G401 (cell line): ENCODE data around the gene AVPR2. TPM values are rescaled to one million over a fixed set of nuclear protein-coding genes. Genes with fewer than 3 reads are reported as not detected.
A peak's percentile ranks its signal among the peaks of the same experiment; 100 is the strongest.

Experiments used
- DNase-seq: peaks from one replicate; pipeline ENCODE4 v3.0.0-alpha.2; 2015; ENCODE audit warnings: low spot score
- in situ Hi-C: cut with HindIII; loops from 2 replicates; pipeline ENCODE4 v1.10.0; 2016; ENCODE audit warnings: low sequenced_read_pairs, mixed read lengths
- total RNA-seq: library from RNA; depleted of rRNA; stranded (reverse); fragments of >200 nt; shearing (Covaris generic); gene quantifications from 2 replicates; pipeline ENCODE4 v1.2.3, GENCODE V29; 2014

The AVPR2 gene
- total RNA-seq, 1 experiment from 2014 or later, result not detected

- no peak for DNase-seq
- in situ Hi-C loops, result no loop called here
These were observed 21.2 kb upstream of the AVPR2 start for GRCh38 chrX:153883163-153883843.

DNA sequence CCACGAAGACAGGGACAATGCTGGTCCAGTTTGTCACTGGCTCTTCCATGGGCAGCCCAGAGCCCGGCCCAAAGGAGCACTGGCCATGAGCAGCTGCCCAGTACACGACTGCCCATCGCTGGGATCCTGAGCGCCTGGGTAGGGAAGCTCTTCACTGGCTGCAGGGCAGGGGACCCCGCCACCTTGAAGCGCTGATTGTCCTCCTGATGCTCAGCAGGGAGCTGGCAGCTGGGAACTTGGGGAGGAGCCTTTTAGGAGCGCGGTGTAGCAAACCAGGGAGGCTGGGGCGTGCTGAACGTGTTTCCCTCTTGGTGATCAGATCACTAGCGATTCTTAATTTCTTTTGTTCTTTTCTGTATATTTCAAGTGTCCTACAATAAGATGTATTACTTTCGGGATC lies 20.3 kb upstream of the AVPR2 start:
- in situ Hi-C loops, result no loop called here
- DNase-seq, result no peak

DNA sequence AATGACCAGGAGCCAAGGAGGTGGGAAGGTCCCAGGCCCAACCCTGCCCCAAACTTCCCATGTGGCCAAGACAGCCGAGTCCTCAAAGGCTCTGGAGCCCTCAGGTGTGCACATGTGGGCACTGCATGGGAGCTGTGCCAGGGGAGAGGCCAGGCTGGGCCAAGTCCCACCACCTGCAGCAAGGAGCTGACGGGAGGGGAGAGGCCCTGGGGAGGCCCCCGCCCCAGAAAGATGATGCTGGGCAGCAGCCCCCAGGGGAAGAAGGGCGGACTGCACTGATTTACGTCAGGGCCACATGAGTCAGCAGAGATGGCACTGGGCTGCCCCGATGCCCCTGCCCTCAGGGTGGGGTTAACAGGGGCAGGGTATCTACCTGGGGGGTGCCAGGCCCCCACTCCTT lies 19.9 kb upstream of the AVPR2 start:
- peak; percentile 2 for DNase-seq
- in situ Hi-C loops, result no loop called here

GRCh38 chrX:153885208-153885787 lies 19.2 kb upstream of the AVPR2 start:
- DNase-seq, result peak; percentile 21
- in situ Hi-C loops, result no loop called here

DNA sequence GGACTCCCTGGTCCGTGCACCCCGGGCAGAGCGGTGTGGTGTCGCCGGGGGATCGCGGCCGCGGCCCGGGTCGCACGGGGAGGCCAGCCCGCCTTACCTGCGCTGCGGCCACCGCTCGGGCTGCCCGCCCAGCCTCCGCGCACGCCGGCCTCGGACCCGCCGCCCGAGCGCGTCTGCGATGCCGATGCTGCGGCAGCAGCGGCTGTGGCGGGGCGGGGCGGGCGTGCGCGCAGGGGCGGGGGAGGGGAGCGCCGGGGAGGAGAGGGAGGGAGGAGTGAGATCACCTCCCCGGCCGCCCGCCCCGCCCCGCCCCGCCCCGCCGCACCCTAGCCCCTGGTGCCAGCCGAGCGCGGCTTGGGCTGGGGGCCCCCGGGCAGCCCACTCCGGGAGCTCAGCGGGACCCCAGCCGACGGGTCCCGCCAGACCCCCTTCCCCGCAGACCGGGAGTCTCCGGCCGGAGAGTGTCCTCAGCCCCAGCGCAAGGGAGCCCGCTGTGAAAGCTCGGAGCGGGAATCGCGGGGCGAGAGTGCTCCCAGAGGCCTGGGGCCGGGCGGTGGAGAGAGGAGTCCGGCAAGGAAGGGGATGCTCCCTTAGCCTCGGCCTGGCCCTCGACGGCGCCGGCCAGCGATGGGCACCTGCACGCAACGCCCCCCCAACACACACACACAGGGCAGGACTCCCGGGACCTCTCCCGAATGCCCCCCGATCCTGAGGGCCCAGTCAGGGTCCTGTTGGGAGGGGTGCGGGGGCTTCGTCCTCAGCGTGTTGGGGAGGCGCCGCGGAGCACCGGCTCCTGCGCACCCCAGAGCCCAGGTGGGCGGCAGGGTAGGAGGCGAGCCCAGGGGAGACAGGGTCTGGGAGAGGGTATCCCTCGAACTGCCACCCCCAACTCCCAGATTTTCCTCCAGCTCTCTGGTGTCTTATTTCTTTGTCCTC lies 18.2 kb upstream of the AVPR2 start, which contains the start of gene L1CAM:
Gene L1CAM (minus strand): TSS at position 206 of the 936 bp plus-strand sequence. CDS start 10,337 bp downstream, outside the sequence.
- peak; percentile 53 for DNase-seq
- in situ Hi-C loops, result no loop called here

DNA sequence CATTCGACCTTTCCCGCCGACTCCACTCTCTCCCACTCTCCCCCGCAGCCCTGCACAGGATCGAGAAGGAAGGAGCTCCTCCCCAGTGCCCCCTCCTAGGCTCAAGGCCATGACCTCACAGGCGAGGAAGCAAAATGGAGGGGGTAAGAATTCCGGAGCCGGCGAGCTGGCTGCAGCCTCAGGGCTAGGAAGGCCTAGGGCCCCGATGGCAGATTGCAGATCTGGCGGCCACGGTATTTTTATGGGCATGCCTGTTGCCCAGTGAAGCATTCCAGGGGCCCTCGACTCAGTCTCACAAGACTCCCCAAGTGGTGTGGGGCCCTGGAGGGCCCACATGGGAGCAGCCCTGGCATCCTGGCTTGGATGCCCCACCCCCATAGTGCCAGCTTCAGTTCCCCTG lies 17.6 kb upstream of the AVPR2 start:
- in situ Hi-C loops, result no loop called here
- DNase-seq, result peak; percentile 31

DNA sequence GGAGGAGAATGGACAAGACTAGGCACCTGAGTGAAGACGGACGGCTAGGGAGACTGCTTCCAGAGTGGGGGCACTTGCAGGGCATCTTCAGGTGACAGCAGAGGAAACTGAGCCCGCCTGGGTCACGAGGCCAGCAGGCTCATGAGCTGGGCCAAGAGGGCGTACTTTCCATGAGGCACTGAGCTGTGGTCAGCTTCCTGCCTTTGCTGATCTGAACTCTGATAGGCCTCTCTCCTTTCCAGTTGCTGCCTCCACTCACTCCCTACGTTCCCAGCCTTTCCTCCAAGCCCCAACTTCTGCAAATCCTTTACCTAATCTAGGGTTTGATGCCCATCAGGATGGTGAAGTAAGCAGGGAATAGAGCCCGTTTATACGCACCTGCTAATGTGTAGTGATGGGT lies 17.1 kb upstream of the AVPR2 start:
- in situ Hi-C loops, result no loop called here
- peak; percentile 6 for DNase-seq

- DNase-seq, result no peak
- in situ Hi-C loops, result no loop called here
These were observed 16.1 kb upstream of the AVPR2 start for GRCh38 chrX:153888344-153888743.

DNA sequence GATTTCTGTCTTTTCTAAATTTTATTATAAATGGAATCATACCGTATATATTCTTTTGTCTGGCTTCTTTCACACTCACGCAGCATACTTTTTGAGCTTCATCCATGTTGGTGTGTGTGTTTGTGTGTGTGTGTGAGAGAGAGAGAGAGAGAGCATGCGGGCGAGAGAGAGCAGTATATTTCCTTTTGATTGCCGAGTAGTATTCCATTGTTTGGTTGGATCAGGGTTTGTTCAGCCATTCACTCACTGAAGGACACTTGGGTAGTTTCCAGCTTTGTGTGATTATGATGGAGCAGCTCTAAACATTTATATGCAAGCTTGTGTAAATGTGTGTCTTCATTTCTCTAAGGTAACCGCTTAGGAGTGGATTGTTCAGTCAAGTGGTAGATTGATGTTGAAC lies 15.3 kb upstream of the AVPR2 start:
- no peak for DNase-seq
- in situ Hi-C loops, result no loop called here

- peak; percentile 45 for DNase-seq
- in situ Hi-C loops, result no loop called here
These were observed 6.6 kb upstream of the AVPR2 start for GRCh38 chrX:153897899-153898298.

GRCh38 chrX:153900831-153901752 lies 3.4 kb upstream of the AVPR2 start:
- DNase-seq, result peak; percentile 55
- in situ Hi-C loops, result no loop called here

DNA sequence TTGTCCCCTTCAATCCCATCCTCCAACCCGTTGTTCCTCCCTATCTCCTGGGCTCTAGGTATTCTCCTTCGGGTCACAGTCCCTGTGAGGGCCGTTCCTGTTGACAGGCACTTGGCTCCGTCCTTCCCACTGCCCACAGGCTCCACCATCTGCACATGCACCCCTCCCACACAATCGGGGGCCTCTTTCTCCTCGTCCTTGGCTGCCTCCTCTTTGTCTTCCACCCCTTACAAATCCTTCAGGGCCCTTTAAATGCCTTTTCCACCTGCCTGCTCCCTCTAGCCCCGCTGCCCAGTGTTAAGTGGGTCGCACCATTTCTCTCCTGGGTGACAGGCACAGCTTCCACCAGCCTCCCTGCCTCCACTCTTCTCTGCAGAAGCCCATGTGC lies 2.7 kb upstream of the AVPR2 start:
- peak; percentile 47 for DNase-seq
- in situ Hi-C loops, result no loop called here

DNA sequence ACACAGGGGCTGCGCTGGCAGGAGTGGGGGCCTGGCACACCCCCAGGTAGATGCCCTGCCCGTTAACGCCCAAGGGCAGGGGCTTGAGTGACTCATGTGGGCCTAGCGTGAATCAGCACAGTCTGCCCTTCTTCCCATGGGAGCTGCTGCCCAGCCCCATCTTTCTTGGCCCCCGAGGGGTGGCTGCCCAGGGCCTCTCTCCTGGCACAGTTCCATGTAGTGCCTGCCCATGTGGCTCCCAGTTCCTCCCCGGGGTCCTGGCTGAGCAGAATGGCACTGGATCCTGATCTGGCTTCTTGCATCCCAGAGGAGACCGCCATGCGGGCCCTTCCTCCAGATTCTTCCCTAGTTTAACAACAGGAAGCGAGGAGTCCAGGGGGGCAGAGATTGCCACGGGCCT lies 2.1 kb upstream of the AVPR2 start:
- DNase-seq, result peak; percentile 6
- in situ Hi-C loops, result no loop called here

DNA sequence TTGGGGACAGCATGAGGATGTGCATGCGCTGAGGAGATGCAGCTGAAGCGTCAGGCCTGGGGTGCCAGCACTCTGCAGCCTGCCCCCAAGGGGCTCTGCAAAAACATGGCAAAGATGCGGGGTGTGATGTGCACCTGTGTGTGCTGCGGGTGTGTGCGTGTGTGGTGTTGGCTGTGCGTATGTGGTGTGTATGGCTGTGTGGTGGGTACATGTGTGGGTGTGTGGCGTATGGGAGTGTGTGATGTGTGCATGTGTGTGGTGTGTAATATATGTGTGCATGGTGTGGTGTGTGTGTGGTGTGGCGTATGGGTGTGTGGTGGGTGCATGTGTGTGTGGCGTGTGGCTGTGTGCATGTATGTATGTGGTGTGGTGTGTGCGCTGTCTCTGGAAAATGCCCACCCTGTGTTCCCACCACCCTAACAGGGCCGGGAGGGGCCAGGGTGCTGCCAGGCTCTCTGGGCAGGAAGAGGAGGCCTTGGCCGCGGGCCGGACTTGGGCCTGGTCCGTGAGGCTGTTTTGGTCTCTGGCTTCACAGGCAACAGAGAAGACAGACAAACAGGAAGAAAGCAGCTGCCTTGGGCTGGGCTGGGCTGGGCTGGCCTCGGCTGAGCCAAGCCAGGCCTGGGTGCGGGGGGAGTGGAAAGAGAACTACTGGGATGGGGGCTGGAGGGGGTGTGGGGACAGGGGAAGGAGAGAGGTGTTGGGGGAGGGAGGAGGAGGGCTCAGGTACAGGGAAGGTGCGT lies 1.1 kb upstream of the AVPR2 start:
- peak; percentile 20 for DNase-seq
- in situ Hi-C loops, result no loop called here

GRCh38 chrX:153905481-153906095 lies 1.1 kb downstream of the AVPR2 start:
- DNase-seq, result peak; percentile 82
- in situ Hi-C loops, result no loop called here

DNA sequence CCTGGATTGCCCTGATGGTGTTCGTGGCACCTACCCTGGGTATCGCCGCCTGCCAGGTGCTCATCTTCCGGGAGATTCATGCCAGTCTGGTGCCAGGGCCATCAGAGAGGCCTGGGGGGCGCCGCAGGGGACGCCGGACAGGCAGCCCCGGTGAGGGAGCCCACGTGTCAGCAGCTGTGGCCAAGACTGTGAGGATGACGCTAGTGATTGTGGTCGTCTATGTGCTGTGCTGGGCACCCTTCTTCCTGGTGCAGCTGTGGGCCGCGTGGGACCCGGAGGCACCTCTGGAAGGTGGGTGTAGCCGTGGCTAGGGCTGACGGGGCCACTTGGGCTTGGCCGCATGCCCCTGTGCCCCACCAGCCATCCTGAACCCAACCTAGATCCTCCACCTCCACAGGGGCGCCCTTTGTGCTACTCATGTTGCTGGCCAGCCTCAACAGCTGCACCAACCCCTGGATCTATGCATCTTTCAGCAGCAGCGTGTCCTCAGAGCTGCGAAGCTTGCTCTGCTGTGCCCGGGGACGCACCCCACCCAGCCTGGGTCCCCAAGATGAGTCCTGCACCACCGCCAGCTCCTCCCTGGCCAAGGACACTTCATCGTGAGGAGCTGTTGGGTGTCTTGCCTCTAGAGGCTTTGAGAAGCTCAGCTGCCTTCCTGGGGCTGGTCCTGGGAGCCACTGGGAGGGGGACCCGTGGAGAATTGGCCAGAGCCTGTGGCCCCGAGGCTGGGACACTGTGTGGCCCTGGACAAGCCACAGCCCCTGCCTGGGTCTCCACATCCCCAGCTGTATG lies 1.8 kb downstream of the AVPR2 start:
- DNase-seq, result no peak
- in situ Hi-C loops, result no loop called here

GRCh38 chrX:153907456-153907855 lies 3.0 kb downstream of the AVPR2 start:
- no peak for DNase-seq
- in situ Hi-C loops, result no loop called here
